Upper lobe of left lung (tissue), 4 donors: Measurements from ENCODE around the gene PFKL.

Experiments used
- POLR2A ChIP-seq, 4 donors: fragments of 450-650 bp; IDR thresholded peaks; one replicate each; pipeline ENCODE4 v1.5.1; 2016 to 2017; ENCODE audit warnings: antibody characterized with exemption in 4 of 4, mild to moderate bottlenecking in 2 of 4
- TF ChIP-seq, protein P1 (sequence below), 6 experiments: fragments of 450-650 bp in 4 of 6; fragments of 200-600 bp in 2 of 6; sonication (generic) in 2 of 6; IDR thresholded peaks; one replicate each; pipeline ENCODE4 v1.5.1; 2016 to 2019; ENCODE audit warnings: antibody characterized with exemption in 6 of 6

DNA sequence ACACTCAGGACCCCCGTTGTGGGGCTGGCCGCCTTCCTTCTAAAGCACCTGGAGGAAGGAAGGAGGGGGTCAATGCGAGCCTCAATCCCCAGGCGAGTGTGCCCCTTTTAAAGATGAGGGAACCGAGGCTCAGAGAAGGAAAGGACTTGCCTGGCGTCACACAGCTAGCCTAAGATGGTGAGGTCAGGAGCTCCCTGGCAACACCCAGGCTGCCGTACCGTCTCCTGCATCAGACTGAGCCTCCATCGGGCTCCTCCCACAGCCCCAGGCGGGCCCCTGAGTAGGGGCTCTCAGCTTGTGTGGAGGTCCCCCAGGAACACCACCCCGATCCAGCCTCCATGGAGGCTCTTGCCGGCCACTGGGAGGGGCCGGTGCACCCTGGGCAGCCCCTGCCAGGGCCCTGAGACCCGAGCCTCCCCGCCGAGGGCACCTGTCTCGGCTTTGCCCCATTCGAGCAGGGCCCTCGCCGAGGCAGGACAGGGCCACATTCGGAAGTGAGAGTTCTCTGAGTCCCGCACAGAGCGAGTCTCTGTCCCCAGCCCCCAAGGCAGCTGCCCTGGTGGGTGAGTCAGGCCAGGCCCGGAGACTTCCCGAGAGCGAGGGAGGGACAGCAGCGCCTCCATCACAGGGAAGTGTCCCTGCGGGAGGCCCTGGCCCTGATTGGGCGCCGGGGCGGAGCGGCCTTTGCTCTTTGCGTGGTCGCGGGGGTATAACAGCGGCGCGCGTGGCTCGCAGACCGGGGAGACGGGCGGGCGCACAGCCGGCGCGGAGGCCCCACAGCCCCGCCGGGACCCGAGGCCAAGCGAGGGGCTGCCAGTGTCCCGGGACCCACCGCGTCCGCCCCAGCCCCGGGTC lies 14.5 kb upstream of the PFKL start, which contains the start of gene AIRE:
- no peak for TF ChIP-seq POLR2A (IDR thresholded peaks at IDR 0.05)
- TF ChIP-seq, protein P1, sequence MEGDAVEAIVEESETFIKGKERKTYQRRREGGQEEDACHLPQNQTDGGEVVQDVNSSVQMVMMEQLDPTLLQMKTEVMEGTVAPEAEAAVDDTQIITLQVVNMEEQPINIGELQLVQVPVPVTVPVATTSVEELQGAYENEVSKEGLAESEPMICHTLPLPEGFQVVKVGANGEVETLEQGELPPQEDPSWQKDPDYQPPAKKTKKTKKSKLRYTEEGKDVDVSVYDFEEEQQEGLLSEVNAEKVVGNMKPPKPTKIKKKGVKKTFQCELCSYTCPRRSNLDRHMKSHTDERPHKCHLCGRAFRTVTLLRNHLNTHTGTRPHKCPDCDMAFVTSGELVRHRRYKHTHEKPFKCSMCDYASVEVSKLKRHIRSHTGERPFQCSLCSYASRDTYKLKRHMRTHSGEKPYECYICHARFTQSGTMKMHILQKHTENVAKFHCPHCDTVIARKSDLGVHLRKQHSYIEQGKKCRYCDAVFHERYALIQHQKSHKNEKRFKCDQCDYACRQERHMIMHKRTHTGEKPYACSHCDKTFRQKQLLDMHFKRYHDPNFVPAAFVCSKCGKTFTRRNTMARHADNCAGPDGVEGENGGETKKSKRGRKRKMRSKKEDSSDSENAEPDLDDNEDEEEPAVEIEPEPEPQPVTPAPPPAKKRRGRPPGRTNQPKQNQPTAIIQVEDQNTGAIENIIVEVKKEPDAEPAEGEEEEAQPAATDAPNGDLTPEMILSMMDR (IDR thresholded peaks at IDR 0.05) = no peak
